Measurements from ENCODE around the gene UNC5C. TPM values are rescaled to one million over a fixed set of nuclear protein-coding genes. Genes with fewer than 3 reads are reported as not detected.

The UNC5C gene
- total and polyA plus RNA-seq, 10 of the 15 experiments (the other 5 are each of a cell fraction or from before 2014, with no cell fraction given): 0.02 to 2.0 (median 0.15) TPM; not detected in 1

DNA sequence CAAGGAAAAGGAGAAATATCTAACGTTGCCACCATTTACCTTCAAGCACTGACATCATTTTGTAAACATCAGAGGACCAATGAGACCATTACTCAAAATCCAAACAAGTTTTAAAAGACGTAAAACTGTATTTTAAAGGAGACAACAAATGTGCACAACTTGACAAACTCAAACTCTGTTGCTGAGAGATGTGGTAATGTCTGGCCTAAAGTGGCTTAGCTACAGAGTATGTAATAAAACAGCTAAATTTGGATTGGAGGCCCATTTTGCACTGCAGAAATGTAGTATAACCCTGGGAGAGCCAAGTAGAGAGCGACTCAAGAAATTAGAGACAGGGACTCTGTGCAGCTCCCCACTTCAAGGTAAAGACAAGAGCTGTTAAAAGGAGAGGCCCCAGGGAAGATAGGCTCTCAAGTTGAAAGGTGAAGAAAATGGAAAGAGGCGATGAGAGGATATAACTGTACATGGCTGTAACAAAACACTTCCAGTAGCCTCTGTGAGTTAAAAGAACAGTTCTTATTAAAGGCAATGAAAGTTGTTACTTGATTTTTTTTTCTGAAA, 20.3 kb downstream of the UNC5C start:
- H3K9ac ChIP-seq (ENCODE audit: control insufficient read depth, insufficient read depth, low read length): no peak overlapping the region
- H3K4me3 ChIP-seq: no peak overlapping the region
- H3K4me2 ChIP-seq (ENCODE audit: control insufficient read depth, insufficient read depth): no peak overlapping the region
- FAIRE-seq (no peak), ATAC-seq (peak; percentile 50), DNase-seq (ENCODE audit: low read depth, low spot score) (no peak)
- no TSS peak for BruUV-seq (replicated peaks)
- TF ChIP-seq CEBPB (IDR thresholded peaks at IDR 0.05; ENCODE audit: borderline replicate concordance in 1 of 2, low read depth in 2 of 2, low read length in 2 of 2) (peak in 1 of 2 experiments; percentile 14; a peak in 1 of 4 replicates), TCF7 (IDR thresholded peaks at IDR 0.05; ENCODE audit: borderline replicate concordance) (no peak), ATF7 (IDR thresholded peaks at IDR 0.05; ENCODE audit: low read depth) (no peak), NFYB (IDR thresholded peaks at IDR 0.05; ENCODE audit: insufficient read depth, low read depth, low read length) (peak; percentile 47), MTA3 (IDR thresholded peaks at IDR 0.05; ENCODE audit: borderline replicate concordance, low read length) (no peak), SUZ12 (IDR thresholded peaks at IDR 0.05; ENCODE audit: unreplicated experiment) (no peak), ZNF274 (IDR thresholded peaks at IDR 0.05; ENCODE audit: insufficient read depth, insufficient read length) (no peak), NR2F1 (conservative IDR thresholded peaks at IDR 0.05) (no peak), RFX5 (IDR thresholded peaks at IDR 0.05; ENCODE audit: low read depth, low read length) (peak; percentile 97)
- TF ChIP-seq, protein P1, sequence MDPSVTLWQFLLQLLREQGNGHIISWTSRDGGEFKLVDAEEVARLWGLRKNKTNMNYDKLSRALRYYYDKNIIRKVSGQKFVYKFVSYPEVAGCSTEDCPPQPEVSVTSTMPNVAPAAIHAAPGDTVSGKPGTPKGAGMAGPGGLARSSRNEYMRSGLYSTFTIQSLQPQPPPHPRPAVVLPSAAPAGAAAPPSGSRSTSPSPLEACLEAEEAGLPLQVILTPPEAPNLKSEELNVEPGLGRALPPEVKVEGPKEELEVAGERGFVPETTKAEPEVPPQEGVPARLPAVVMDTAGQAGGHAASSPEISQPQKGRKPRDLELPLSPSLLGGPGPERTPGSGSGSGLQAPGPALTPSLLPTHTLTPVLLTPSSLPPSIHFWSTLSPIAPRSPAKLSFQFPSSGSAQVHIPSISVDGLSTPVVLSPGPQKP (IDR thresholded peaks at IDR 0.05; ENCODE audit: low read depth, low read length): no peak
- TF ChIP-seq, protein P2, sequence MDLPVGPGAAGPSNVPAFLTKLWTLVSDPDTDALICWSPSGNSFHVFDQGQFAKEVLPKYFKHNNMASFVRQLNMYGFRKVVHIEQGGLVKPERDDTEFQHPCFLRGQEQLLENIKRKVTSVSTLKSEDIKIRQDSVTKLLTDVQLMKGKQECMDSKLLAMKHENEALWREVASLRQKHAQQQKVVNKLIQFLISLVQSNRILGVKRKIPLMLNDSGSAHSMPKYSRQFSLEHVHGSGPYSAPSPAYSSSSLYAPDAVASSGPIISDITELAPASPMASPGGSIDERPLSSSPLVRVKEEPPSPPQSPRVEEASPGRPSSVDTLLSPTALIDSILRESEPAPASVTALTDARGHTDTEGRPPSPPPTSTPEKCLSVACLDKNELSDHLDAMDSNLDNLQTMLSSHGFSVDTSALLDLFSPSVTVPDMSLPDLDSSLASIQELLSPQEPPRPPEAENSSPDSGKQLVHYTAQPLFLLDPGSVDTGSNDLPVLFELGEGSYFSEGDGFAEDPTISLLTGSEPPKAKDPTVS (IDR thresholded peaks at IDR 0.05; ENCODE audit: low read depth, low read length): no peak
- TF ChIP-seq, protein P3, sequence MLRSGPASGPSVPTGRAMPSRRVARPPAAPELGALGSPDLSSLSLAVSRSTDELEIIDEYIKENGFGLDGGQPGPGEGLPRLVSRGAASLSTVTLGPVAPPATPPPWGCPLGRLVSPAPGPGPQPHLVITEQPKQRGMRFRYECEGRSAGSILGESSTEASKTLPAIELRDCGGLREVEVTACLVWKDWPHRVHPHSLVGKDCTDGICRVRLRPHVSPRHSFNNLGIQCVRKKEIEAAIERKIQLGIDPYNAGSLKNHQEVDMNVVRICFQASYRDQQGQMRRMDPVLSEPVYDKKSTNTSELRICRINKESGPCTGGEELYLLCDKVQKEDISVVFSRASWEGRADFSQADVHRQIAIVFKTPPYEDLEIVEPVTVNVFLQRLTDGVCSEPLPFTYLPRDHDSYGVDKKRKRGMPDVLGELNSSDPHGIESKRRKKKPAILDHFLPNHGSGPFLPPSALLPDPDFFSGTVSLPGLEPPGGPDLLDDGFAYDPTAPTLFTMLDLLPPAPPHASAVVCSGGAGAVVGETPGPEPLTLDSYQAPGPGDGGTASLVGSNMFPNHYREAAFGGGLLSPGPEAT (IDR thresholded peaks at IDR 0.05; ENCODE audit: low read depth): no peak
- H3K27ac ChIP-seq (ENCODE audit: control insufficient read depth, insufficient read depth): no peak overlapping the region
- ChIA-PET SMC1A (ENCODE audit: uncharacterized antibody, unreplicated experiment) (interaction anchor here (0.7 to 10.3 kb wide), 6 partner anchors 9 to 20 kb away, joined by 3 to 131 read pairs (median 8); no protein-coding TSS in a partner anchor), RAD21 (ENCODE audit: unreplicated experiment) (interaction anchor here (1.1 to 3.1 kb wide), 5 partner anchors 9 to 21 kb away, joined by 3 to 14 read pairs (median 7); partner anchors contain the start of gene UNC5C), CTCF (interaction anchor here (1.3 to 4.4 kb wide), 4 partner anchors 15 to 20 kb away, joined by 4 to 22 read pairs (median 8); partner anchors contain the start of gene UNC5C), POLR2A (interaction anchor here (2.2 kb wide), 1 partner anchor 19 kb away, joined by 8 read pairs; the partner anchor contains the start of gene UNC5C)
- no peaks in the 10 kb centered on the region for H3K79me2 ChIP-seq (ENCODE audit: control insufficient read depth, insufficient read depth, low read length)
- 21% methylated on average over 4 of the region's 4 CpGs for WGBS (ENCODE audit: insufficient coverage, insufficient replicate concordance, low lambda C conversion rate, missing lambda C conversion rate)
- intact Hi-C loops (cut with micrococcal nuclease; ENCODE audit: unreplicated experiment) (no loop called here), in situ Hi-C loops (cut with MboI) (no loop called here)
- no peaks in the 10 kb centered on the region for H3K9me3 ChIP-seq (replicated peaks; ENCODE audit: control insufficient read depth, insufficient read depth, low read length)
- no peak overlapping the region for H2AFZ ChIP-seq (ENCODE audit: control insufficient read depth, low read depth, low read length)
- no peaks in the 10 kb centered on the region; the same call in 1 of the 2 replicates for H3K4me1 ChIP-seq (ENCODE audit: control insufficient read depth, insufficient read depth, low read length)
- no peaks in the 10 kb centered on the region for H3K27me3 ChIP-seq (replicated peaks in 1 of 2; ENCODE audit: control insufficient read depth in 2 of 2, insufficient read depth in 2 of 2, low read length in 1 of 2)
- H4K20me1 ChIP-seq (ENCODE audit: control insufficient read depth, insufficient read depth): no peaks in the 10 kb centered on the region
- no peaks in the 10 kb centered on the region for H3K36me3 ChIP-seq (ENCODE audit: control insufficient read depth in 2 of 2, insufficient read depth in 2 of 2, low read length in 1 of 2)

Measured in GM12878 (cell line).